SK-N-SH treated with all-trans-retinoic acid at 6 μM for 48 hours (cell line): ENCODE measurements around the gene ARHGAP28.

Experiments used
- ATAC-seq: fragments of 200-7000 bp; cut with Tn5 transposase; 3 replicates; pipeline ENCODE4 v1.9.1; 2020; ENCODE audit warnings: mild to moderate bottlenecking, moderate library complexity
- BACH2 ChIP-seq: fragments of 250-450 bp; sonication (Bioruptor Pico); IDR thresholded peaks from 2 replicates; pipeline ENCODE4 v1.9.0; 2021; ENCODE audit warnings: mild to moderate bottlenecking, borderline replicate concordance
- CSDC2 ChIP-seq: fragments of 250-450 bp; sonication (Bioruptor Pico); IDR thresholded peaks from 2 replicates; pipeline ENCODE4 v1.5.0; 2020; ENCODE audit warnings: mild to moderate bottlenecking, moderate library complexity
- ESRRG ChIP-seq: fragments of 250-450 bp; sonication (Bioruptor Pico); IDR thresholded peaks from 2 replicates; pipeline ENCODE4 v1.6.1; 2021; ENCODE audit warnings: mild to moderate bottlenecking
- GLIS3 ChIP-seq: fragments of 250-450 bp; sonication (Bioruptor Pico); IDR thresholded peaks from 2 replicates; pipeline ENCODE4 v1.5.0; 2020; ENCODE audit warnings: mild to moderate bottlenecking, moderate library complexity
- ISL1 ChIP-seq: fragments of 250-450 bp; sonication (Bioruptor Pico); IDR thresholded peaks from 2 replicates; pipeline ENCODE4 v2.1.2; 2022; ENCODE audit warnings: mild to moderate bottlenecking, moderate library complexity
- OSR1 ChIP-seq: fragments of 250-450 bp; sonication (Bioruptor Pico); IDR thresholded peaks from 2 replicates; pipeline ENCODE4 v1.8.0; 2022; ENCODE audit warnings: moderate library complexity, mild to moderate bottlenecking, inconsistent platforms
- POU6F1 ChIP-seq: fragments of 250-450 bp; sonication (Bioruptor Pico); IDR thresholded peaks from 2 replicates; pipeline ENCODE4 v1.8.0; 2021; ENCODE audit warnings: low read depth, mild to moderate bottlenecking, moderate library complexity, borderline replicate concordance
- PPARA ChIP-seq: fragments of 250-450 bp; sonication (Bioruptor Pico); IDR thresholded peaks from 2 replicates; pipeline ENCODE4 v1.5.0; 2020; ENCODE audit warnings: mild to moderate bottlenecking, borderline replicate concordance
- RARB ChIP-seq: fragments of 250-450 bp; sonication (Bioruptor Pico); IDR thresholded peaks from 2 replicates; pipeline ENCODE4 v1.8.0; 2021; ENCODE audit warnings: mild to moderate bottlenecking, moderate library complexity
- TOX ChIP-seq: fragments of 250-450 bp; sonication (Bioruptor Pico); IDR thresholded peaks from 2 replicates; pipeline ENCODE4 v1.8.0; 2021; ENCODE audit warnings: mild to moderate bottlenecking, moderate library complexity, borderline replicate concordance
- TSHZ2 ChIP-seq: fragments of 250-450 bp; sonication (Bioruptor Pico); IDR thresholded peaks from 2 replicates; pipeline ENCODE4 v1.5.0; 2020; ENCODE audit warnings: mild to moderate bottlenecking, moderate library complexity
- ZC3H10 ChIP-seq: fragments of 250-450 bp; sonication (Bioruptor Pico); IDR thresholded peaks from 2 replicates; pipeline ENCODE4 v1.5.1; 2021; ENCODE audit warnings: mild to moderate bottlenecking, moderate library complexity
- ZFP30 ChIP-seq: fragments of 450-650 bp; formaldehyde crosslinking; IDR thresholded peaks from 2 replicates; pipeline ENCODE4 v1.5.0; 2022; ENCODE audit warnings: mild to moderate bottlenecking, moderate library complexity
- ZNF565 ChIP-seq: fragments of 450-650 bp; formaldehyde crosslinking; conservative IDR thresholded peaks from 2 replicates; pipeline ENCODE4 v1.5.0; 2020; ENCODE audit warnings: low read depth, mild to moderate bottlenecking, moderate library complexity
- ZNF70 ChIP-seq: fragments of 450-650 bp; formaldehyde crosslinking; IDR thresholded peaks from 2 replicates; pipeline ENCODE4 v1.5.0; 2020; ENCODE audit warnings: mild to moderate bottlenecking, moderate library complexity
- ZNF8 ChIP-seq: fragments of 450-650 bp; formaldehyde crosslinking; IDR thresholded peaks from 2 replicates; pipeline ENCODE4 v1.5.0; 2020; ENCODE audit warnings: mild to moderate bottlenecking, moderate library complexity
- TF ChIP-seq, protein P1 (sequence below): fragments of 250-450 bp; sonication (Bioruptor Pico); IDR thresholded peaks from 2 replicates; pipeline ENCODE4 v1.8.0; 2020; ENCODE audit warnings: mild to moderate bottlenecking, moderate library complexity, borderline replicate concordance
- TF ChIP-seq, protein P2 (sequence below): fragments of 250-450 bp; sonication (Bioruptor Pico); IDR thresholded peaks from 2 replicates; pipeline ENCODE4 v1.5.1; 2020; ENCODE audit warnings: low read depth, mild to moderate bottlenecking, moderate library complexity
- TF ChIP-seq, protein P3 (sequence below): fragments of 250-450 bp; sonication (Bioruptor Pico); IDR thresholded peaks from 2 replicates; pipeline ENCODE4 v1.5.1; 2021; ENCODE audit warnings: mild to moderate bottlenecking, moderate library complexity

ARHGAP28 gene

DNA sequence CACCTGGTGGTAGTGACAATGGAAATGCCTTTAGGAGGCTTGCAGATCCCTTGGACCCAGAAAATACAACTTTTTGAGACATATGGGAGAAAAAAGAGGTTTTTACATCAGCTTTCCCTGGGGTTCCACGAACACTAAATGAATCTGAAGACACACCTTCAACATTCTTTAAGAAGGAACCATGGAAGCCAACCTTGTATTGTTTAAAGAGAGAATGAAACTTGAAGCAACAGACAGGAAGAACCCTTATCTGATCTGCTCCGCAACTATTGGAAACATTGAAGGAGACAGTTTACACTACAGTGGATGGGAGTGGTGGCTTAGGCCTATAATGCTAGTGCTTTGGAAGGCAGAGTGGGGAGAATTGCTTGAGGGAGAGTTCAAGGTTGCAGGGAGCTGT, 197.6 kb downstream of the ARHGAP28 start:
- no peak for ATAC-seq
- no peak for TF ChIP-seq POU6F1 (CRISPR knock-in tag)
- TF ChIP-seq ZNF565 (CRISPR knock-in tag): no peak
- no peak for TF ChIP-seq PPARA
- no peak for TF ChIP-seq OSR1 (CRISPR knock-in tag)
- TF ChIP-seq ISL1 (CRISPR knock-in tag): no peak
- no peak for TF ChIP-seq RARB (CRISPR knock-in tag)
- TF ChIP-seq ZNF8 (CRISPR knock-in tag): no peak
- TF ChIP-seq CSDC2 (CRISPR knock-in tag): no peak

GRCh38 chr18:6928359-6928758, 198.8 kb downstream of the ARHGAP28 start:
- TF ChIP-seq TOX (CRISPR knock-in tag) (no peak), ZNF8 (CRISPR knock-in tag) (no peak), OSR1 (CRISPR knock-in tag) (no peak), TSHZ2 (CRISPR knock-in tag) (no peak), ZNF70 (CRISPR knock-in tag) (no peak), ISL1 (CRISPR knock-in tag) (no peak), GLIS3 (no peak), ESRRG (CRISPR knock-in tag) (no peak), ZFP30 (CRISPR knock-in tag) (no peak), RARB (CRISPR knock-in tag) (no peak), BACH2 (no peak), ZC3H10 (CRISPR knock-in tag) (no peak), ZNF565 (CRISPR knock-in tag) (no peak), PPARA (no peak), POU6F1 (CRISPR knock-in tag) (no peak)
- TF ChIP-seq, protein P1, sequence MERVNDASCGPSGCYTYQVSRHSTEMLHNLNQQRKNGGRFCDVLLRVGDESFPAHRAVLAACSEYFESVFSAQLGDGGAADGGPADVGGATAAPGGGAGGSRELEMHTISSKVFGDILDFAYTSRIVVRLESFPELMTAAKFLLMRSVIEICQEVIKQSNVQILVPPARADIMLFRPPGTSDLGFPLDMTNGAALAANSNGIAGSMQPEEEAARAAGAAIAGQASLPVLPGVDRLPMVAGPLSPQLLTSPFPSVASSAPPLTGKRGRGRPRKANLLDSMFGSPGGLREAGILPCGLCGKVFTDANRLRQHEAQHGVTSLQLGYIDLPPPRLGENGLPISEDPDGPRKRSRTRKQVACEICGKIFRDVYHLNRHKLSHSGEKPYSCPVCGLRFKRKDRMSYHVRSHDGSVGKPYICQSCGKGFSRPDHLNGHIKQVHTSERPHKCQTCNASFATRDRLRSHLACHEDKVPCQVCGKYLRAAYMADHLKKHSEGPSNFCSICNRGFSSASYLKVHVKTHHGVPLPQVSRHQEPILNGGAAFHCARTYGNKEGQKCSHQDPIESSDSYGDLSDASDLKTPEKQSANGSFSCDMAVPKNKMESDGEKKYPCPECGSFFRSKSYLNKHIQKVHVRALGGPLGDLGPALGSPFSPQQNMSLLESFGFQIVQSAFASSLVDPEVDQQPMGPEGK (CRISPR knock-in tag): no peak
- TF ChIP-seq, protein P2, sequence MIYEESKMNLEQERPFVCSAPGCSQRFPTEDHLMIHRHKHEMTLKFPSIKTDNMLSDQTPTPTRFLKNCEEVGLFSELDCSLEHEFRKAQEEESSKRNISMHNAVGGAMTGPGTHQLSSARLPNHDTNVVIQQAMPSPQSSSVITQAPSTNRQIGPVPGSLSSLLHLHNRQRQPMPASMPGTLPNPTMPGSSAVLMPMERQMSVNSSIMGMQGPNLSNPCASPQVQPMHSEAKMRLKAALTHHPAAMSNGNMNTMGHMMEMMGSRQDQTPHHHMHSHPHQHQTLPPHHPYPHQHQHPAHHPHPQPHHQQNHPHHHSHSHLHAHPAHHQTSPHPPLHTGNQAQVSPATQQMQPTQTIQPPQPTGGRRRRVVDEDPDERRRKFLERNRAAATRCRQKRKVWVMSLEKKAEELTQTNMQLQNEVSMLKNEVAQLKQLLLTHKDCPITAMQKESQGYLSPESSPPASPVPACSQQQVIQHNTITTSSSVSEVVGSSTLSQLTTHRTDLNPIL (CRISPR knock-in tag): no peak
- TF ChIP-seq, protein P3, sequence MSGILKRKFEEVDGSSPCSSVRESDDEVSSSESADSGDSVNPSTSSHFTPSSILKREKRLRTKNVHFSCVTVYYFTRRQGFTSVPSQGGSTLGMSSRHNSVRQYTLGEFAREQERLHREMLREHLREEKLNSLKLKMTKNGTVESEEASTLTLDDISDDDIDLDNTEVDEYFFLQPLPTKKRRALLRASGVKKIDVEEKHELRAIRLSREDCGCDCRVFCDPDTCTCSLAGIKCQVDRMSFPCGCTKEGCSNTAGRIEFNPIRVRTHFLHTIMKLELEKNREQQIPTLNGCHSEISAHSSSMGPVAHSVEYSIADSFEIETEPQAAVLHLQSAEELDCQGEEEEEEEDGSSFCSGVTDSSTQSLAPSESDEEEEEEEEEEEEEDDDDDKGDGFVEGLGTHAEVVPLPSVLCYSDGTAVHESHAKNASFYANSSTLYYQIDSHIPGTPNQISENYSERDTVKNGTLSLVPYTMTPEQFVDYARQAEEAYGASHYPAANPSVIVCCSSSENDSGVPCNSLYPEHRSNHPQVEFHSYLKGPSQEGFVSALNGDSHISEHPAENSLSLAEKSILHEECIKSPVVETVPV (CRISPR knock-in tag): no peak
- ATAC-seq: no peak
